PC-9 (cell line): ENCODE results near the gene BRINP3.

Experiments
- CTCF ChIP-seq: fragments of 200-600 bp; sonication (generic); conservative IDR thresholded peaks from 2 replicates; pipeline ENCODE4 v1.6.1; 2017; ENCODE audit warnings: mixed run types, antibody characterized with exemption, mild to moderate bottlenecking, moderate library complexity
- EZH2 ChIP-seq: fragments of 200-600 bp; sonication (generic); IDR thresholded peaks from 2 replicates; pipeline ENCODE4 v1.8.0; 2017; ENCODE audit warnings: antibody characterized with exemption, low read depth

DNA sequence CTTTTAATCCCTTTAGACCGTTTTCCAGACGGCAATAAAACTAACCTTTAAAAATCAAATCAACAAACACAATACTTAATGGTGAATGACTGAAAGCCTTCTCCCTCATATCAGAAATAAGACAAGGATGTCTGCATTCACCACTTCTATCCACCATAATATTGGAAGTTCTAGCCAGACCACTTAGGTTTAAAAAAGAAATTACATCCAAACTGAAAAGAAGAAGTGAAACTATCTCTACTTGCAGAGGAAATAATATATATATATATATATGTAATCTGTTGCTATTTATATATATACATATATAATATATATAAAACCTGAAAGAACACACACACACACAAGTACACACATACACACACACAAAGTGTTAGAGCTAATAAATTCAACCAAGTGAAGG lies 100.4 kb downstream of the BRINP3 start:
- TF ChIP-seq CTCF (no peak), EZH2 (no peak)
